ENCODE data around the gene CDH18. TPM values are rescaled to one million over a fixed set of nuclear protein-coding genes. Genes with fewer than 3 reads are reported as not detected.

Gene CDH18
- total and polyA plus RNA-seq, 2 of the 4 experiments (the other 2 are of a cell fraction), result 0.24 to 1.1 TPM

DNA sequence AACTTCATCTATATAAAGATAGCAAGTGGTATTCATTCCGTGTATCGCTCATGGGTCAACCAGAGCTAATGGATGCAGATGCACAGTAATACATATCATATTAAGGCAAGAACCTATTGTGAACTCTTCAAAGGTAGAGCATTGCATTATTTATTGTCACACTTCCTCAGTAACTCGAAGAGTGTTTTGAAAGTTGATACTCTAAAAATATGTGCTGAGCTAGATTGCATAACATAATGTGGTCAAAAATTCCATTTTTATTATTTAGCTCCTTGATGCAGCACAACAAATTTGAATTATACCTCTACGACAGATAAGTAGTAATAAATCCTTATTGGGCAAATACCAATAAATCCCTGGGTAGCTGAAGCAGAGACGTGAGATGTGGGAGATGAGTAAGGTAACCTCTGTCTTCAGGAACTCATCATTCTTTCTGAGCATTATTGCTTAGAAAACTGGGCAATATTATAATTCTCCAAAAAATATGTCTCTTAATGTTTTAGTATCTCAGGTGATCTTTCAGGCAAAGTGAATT, 70.3 kb downstream of the CDH18 start:
- CTCF ChIA-PET, result no interaction called here
- TF ChIP-seq RAD21 (IDR thresholded peaks at IDR 0.05; ENCODE audit: low read length) (no peak), BHLHE40 (IDR thresholded peaks at IDR 0.05; ENCODE audit: low read depth, low read length) (no peak), CEBPB (IDR thresholded peaks at IDR 0.05; ENCODE audit: low read depth, low read length) (no peak), POLR2A (IDR thresholded peaks at IDR 0.05; ENCODE audit: low read depth, low read length) (no peak), MAFK (IDR thresholded peaks at IDR 0.05; ENCODE audit: low read depth, low read length) (no peak), FOS (IDR thresholded peaks at IDR 0.05; ENCODE audit: low read depth, low read length) (no peak), SMC3 (IDR thresholded peaks at IDR 0.05; ENCODE audit: low read depth, low read length) (no peak), MXI1 (IDR thresholded peaks at IDR 0.05; ENCODE audit: borderline replicate concordance, low read depth, low read length) (no peak), NFE2L2 (IDR thresholded peaks at IDR 0.05; ENCODE audit: low read depth, low read length) (no peak), MAZ (IDR thresholded peaks at IDR 0.05; ENCODE audit: borderline replicate concordance, low read depth, low read length) (no peak), RFX5 (IDR thresholded peaks at IDR 0.05; ENCODE audit: low read depth, low read length) (no peak)
- TF ChIP-seq, protein P1, sequence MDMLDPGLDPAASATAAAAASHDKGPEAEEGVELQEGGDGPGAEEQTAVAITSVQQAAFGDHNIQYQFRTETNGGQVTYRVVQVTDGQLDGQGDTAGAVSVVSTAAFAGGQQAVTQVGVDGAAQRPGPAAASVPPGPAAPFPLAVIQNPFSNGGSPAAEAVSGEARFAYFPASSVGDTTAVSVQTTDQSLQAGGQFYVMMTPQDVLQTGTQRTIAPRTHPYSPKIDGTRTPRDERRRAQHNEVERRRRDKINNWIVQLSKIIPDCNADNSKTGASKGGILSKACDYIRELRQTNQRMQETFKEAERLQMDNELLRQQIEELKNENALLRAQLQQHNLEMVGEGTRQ (IDR thresholded peaks at IDR 0.05; ENCODE audit: low read depth, low read length), result no peak
- TF ChIP-seq, protein P2, sequence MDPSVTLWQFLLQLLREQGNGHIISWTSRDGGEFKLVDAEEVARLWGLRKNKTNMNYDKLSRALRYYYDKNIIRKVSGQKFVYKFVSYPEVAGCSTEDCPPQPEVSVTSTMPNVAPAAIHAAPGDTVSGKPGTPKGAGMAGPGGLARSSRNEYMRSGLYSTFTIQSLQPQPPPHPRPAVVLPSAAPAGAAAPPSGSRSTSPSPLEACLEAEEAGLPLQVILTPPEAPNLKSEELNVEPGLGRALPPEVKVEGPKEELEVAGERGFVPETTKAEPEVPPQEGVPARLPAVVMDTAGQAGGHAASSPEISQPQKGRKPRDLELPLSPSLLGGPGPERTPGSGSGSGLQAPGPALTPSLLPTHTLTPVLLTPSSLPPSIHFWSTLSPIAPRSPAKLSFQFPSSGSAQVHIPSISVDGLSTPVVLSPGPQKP (IDR thresholded peaks at IDR 0.05; ENCODE audit: borderline replicate concordance, low read depth, low read length), result no peak
- TF ChIP-seq, protein P3, sequence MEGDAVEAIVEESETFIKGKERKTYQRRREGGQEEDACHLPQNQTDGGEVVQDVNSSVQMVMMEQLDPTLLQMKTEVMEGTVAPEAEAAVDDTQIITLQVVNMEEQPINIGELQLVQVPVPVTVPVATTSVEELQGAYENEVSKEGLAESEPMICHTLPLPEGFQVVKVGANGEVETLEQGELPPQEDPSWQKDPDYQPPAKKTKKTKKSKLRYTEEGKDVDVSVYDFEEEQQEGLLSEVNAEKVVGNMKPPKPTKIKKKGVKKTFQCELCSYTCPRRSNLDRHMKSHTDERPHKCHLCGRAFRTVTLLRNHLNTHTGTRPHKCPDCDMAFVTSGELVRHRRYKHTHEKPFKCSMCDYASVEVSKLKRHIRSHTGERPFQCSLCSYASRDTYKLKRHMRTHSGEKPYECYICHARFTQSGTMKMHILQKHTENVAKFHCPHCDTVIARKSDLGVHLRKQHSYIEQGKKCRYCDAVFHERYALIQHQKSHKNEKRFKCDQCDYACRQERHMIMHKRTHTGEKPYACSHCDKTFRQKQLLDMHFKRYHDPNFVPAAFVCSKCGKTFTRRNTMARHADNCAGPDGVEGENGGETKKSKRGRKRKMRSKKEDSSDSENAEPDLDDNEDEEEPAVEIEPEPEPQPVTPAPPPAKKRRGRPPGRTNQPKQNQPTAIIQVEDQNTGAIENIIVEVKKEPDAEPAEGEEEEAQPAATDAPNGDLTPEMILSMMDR (conservative IDR thresholded peaks at IDR 0.05; ENCODE audit: low read depth, low read length), result no peak

More for the DNA sequence above, 70.3 kb downstream of the CDH18 start:
- no peak overlapping the region for H3K4me3 ChIP-seq (ENCODE audit: insufficient read depth, low read depth, low read length)
- no peak overlapping the region for H2AK5ac ChIP-seq (ENCODE audit: low read depth, low read length)
- no peak for ATAC-seq (ENCODE audit: low read depth)
- H3K56ac ChIP-seq (ENCODE audit: extremely low read depth, insufficient read depth, low read length), result no peak overlapping the region
- H3K9me1 ChIP-seq (ENCODE audit: insufficient read depth, low read length), result no peaks in the 10 kb centered on the region
- in situ Hi-C loops (cut with MboI; ENCODE audit: low sequenced_read_pairs), result no loop called here
- H4K91ac ChIP-seq (ENCODE audit: insufficient read depth, low read depth, low read length), result no peak overlapping the region
- H2BK15ac ChIP-seq (ENCODE audit: low read depth, low read length), result no peak overlapping the region
- no peak overlapping the region for H3K9ac ChIP-seq (ENCODE audit: low read depth, low read length)
- H3K36me3 ChIP-seq (ENCODE audit: control insufficient read depth, insufficient read depth, low read length), result no peaks in the 10 kb centered on the region
- intact Hi-C loops (cut with micrococcal nuclease), result no loop called here
- H3K4me2 ChIP-seq (ENCODE audit: low read depth, low read length), result no peak overlapping the region
- no peak overlapping the region for H4K5ac ChIP-seq (ENCODE audit: low read depth, low read length)
- H3K9me3 ChIP-seq (ENCODE audit: control insufficient read depth, insufficient read depth, low read length), result no peaks in the 10 kb centered on the region
- no peak overlapping the region for H2BK120ac ChIP-seq (ENCODE audit: low read depth, low read length)
- H2AK9ac ChIP-seq (replicated peaks; ENCODE audit: low read depth, low read length, poor library complexity), result no peak overlapping the region
- H4K8ac ChIP-seq (ENCODE audit: low read depth in 2 of 2, low read length in 2 of 2), result no peak overlapping the region
- no peak overlapping the region for H3K27ac ChIP-seq (ENCODE audit: insufficient read depth, low read length)
- H3K4me1 ChIP-seq (ENCODE audit: control insufficient read depth, insufficient read depth, low read length), result no peaks in the 10 kb centered on the region
- no peaks in the 10 kb centered on the region for H3K79me1 ChIP-seq (ENCODE audit: low read depth in 1 of 2, low read length in 2 of 2)
- no peak overlapping the region for H3K23ac ChIP-seq (ENCODE audit: low read depth, low read length)
- no peak overlapping the region for H2BK5ac ChIP-seq (ENCODE audit: low read depth, low read length, poor library complexity, severe bottlenecking)
- BruUV-seq (replicated peaks), result no TSS peak
- H3K27me3 ChIP-seq (ENCODE audit: control insufficient read depth, insufficient read depth, low read length), result no peaks in the 10 kb centered on the region
- H3K14ac ChIP-seq (replicated peaks; ENCODE audit: low read depth, low read length), result no peak overlapping the region
- no peaks in the 10 kb centered on the region for H4K20me1 ChIP-seq (ENCODE audit: insufficient read depth, low read length)
- H2AFZ ChIP-seq (replicated peaks; ENCODE audit: low read length, poor library complexity), result no peak overlapping the region
- dilution Hi-C loops (cut with HindIII; ENCODE audit: low sequenced_read_pairs, unreplicated experiment), result no loop called here
- POLR2A ChIA-PET (ENCODE audit: unreplicated experiment), result no interaction called here
- H2BK20ac ChIP-seq (ENCODE audit: low read depth, low read length), result no peak overlapping the region
- H3K18ac ChIP-seq (ENCODE audit: low read depth, low read length), result no peak overlapping the region
- DNase-seq, result no peak
- no CpG with 5 or more reads among the region's 5 CpGs for WGBS, 2 experiments (ENCODE audit: extremely low coverage in 2 of 2, insufficient read length in 1 of 2)
- no peak overlapping the region for H3K4ac ChIP-seq (ENCODE audit: low read depth, low read length)
